ENCODE data around the gene XRRA1. TPM values are rescaled to one million over a fixed set of nuclear protein-coding genes. Genes with fewer than 3 reads are reported as not detected.

Gene XRRA1
- total RNA-seq, 2 donors from 2014 or later = 7.2 to 9.0 TPM

DNA sequence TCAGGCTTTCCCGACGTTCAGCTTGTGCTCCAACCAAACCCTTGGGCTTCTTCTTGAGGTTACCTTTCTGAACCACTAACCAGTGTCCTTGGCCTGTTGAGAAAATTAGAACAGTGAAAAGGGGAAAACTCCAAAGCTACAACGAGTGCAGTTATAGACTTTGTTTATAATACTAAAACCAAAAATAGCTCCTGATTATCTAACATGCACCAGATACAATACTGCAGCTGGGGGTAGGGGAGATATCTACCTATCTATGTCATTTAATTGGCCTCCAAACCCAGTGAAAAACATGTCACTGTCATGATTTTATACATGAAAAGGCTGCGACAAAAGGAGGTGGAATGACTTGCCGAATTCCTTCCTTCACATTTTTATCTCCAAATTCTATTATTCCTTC lies 11.9 kb downstream of the XRRA1 start:
- 89 to 100% methylated on average over 4 to 5 of the region's 5 CpGs for WGBS, 2 experiments (ENCODE audit: insufficient coverage in 1 of 2, insufficient read length in 1 of 2)
- TF ChIP-seq CTCF (conservative IDR thresholded peaks at IDR 0.05) = no peak
- no peak overlapping the region for H3K27ac ChIP-seq (ENCODE audit: low read depth, low read length)

GRCh38 chr11:74936087-74936486 lies 12.8 kb downstream of the XRRA1 start:
- Mint-ChIP-seq H3K9me3 (no peaks in the 10 kb centered on the region), H3K36me3 (ENCODE audit: low read depth) (peaks cover 10% of the 10 kb centered on the region), H3K4me3 (no peak overlapping the region), H3K27ac (no peak overlapping the region), H3K4me1 (no peaks in the 10 kb centered on the region), H3K27me3 (ENCODE audit: insufficient read depth) (no peaks in the 10 kb centered on the region)
- Histone ChIP-seq H3K4me3 (ENCODE audit: low read length) (no peak overlapping the region), H3K36me3 (ENCODE audit: control insufficient read depth, insufficient read depth, low read length) (peaks cover 57% of the 10 kb centered on the region), H3K9me3 (ENCODE audit: control insufficient read depth, low read length) (no peaks in the 10 kb centered on the region), H3K9ac (ENCODE audit: extremely low read depth, low read length, poor library complexity, severe bottlenecking) (no peak overlapping the region), H3K4me1 (ENCODE audit: control insufficient read depth, insufficient read depth, low read length) (no peaks in the 10 kb centered on the region), H3K27me3 (ENCODE audit: control insufficient read depth, insufficient read depth, low read length, poor library complexity, severe bottlenecking) (no peaks in the 10 kb centered on the region), H3K27ac (ENCODE audit: low read depth, low read length) (no peak overlapping the region)
- no peak for DNase-seq
- WGBS, 2 experiments (ENCODE audit: insufficient coverage in 1 of 2, insufficient read length in 1 of 2) = 85 to 100% methylated on average over 1 to 2 of the region's 2 CpGs
- no peak for TF ChIP-seq CTCF (conservative IDR thresholded peaks at IDR 0.05)

More for the DNA sequence above, 11.9 kb downstream of the XRRA1 start:
- Histone ChIP-seq H3K4me3 (ENCODE audit: low read length) (no peak overlapping the region), H3K36me3 (ENCODE audit: control insufficient read depth, insufficient read depth, low read length) (peaks cover 54% of the 10 kb centered on the region), H3K9me3 (ENCODE audit: control insufficient read depth, low read length) (no peaks in the 10 kb centered on the region), H3K4me1 (ENCODE audit: control insufficient read depth, insufficient read depth, low read length) (no peaks in the 10 kb centered on the region), H3K27me3 (ENCODE audit: control insufficient read depth, insufficient read depth, low read length, poor library complexity, severe bottlenecking) (no peaks in the 10 kb centered on the region), H3K9ac (ENCODE audit: extremely low read depth, low read length, poor library complexity, severe bottlenecking) (no peak overlapping the region)
- H3K4me1 Mint-ChIP-seq = no peaks in the 10 kb centered on the region
- DNase-seq = no peak
- H3K27ac Mint-ChIP-seq = no peak overlapping the region
- no peak overlapping the region for H3K4me3 Mint-ChIP-seq
- H3K9me3 Mint-ChIP-seq = no peaks in the 10 kb centered on the region
- no peaks in the 10 kb centered on the region for H3K27me3 Mint-ChIP-seq (ENCODE audit: insufficient read depth)
- peaks cover 10% of the 10 kb centered on the region for H3K36me3 Mint-ChIP-seq (ENCODE audit: low read depth)

DNA sequence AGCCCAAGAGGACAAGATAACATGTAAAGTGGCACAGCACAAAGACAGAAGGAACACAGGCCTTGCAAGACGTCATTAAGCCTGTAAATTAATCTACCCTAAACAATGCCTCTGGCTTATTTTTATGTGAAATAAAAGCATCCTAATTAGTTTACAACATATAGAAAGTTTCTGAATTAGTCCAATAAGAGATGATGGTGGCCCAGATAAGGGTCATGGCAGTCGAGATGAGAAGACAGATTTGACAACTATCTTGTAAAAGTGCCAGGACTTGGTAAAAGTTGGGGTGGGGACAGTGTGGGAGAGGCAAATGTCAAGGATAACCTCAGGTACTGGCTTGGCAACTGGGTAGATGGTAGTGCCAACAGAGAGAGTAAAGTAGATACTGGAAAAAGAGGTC lies 13.6 kb downstream of the XRRA1 start:
- no peak for DNase-seq
- Histone ChIP-seq H3K4me3 (ENCODE audit: low read length) (no peak overlapping the region), H3K9me3 (ENCODE audit: control insufficient read depth, low read length) (no peaks in the 10 kb centered on the region), H3K36me3 (ENCODE audit: control insufficient read depth, insufficient read depth, low read length) (peaks cover 55% of the 10 kb centered on the region), H3K27me3 (ENCODE audit: control insufficient read depth, insufficient read depth, low read length, poor library complexity, severe bottlenecking) (no peaks in the 10 kb centered on the region), H3K9ac (ENCODE audit: extremely low read depth, low read length, poor library complexity, severe bottlenecking) (no peak overlapping the region), H3K27ac (ENCODE audit: low read depth, low read length) (no peak overlapping the region), H3K4me1 (ENCODE audit: control insufficient read depth, insufficient read depth, low read length) (no peaks in the 10 kb centered on the region)
- H3K36me3 Mint-ChIP-seq (ENCODE audit: low read depth) = peaks cover 10% of the 10 kb centered on the region
- H3K4me1 Mint-ChIP-seq = no peaks in the 10 kb centered on the region
- no peaks in the 10 kb centered on the region for H3K9me3 Mint-ChIP-seq
- no peaks in the 10 kb centered on the region for H3K27me3 Mint-ChIP-seq (ENCODE audit: insufficient read depth)
- H3K27ac Mint-ChIP-seq = no peak overlapping the region
- H3K4me3 Mint-ChIP-seq = no peak overlapping the region
- 91% methylated on average over 2 of the region's 2 CpGs; no CpG with 5 or more reads in 1 of the 2 experiments for WGBS, 2 experiments (ENCODE audit: insufficient coverage in 1 of 2, insufficient read length in 1 of 2)
- TF ChIP-seq CTCF (conservative IDR thresholded peaks at IDR 0.05) = no peak
